HepG2 (cell line): ENCODE measurements around the gene SULT4A1. TPM values are rescaled to one million over a fixed set of nuclear protein-coding genes. Genes with fewer than 3 reads are reported as not detected.

Source experiments
- polyA plus RNA-seq, 8 experiments: library from polyadenylated mRNA; depleted of rRNA in 3 of 8; stranded (reverse) in 7 of 8; unstranded in 1 of 8; fragments of >200 nt; fragmentation: Illumina TruSeq in 4 of 8; extraction: Trizol in 4 of 8; gene quantifications; 2 replicates each; pipeline versions ENCODE4 v1.2.1 to v1.2.3, GENCODE V29; 2011 to 2016; ENCODE audit warnings: low read depth in 4 of 8, missing spikeins in 1 of 8, mixed read lengths in 1 of 8; ENCODE audit not compliant: insufficient read depth in 1 of 8
- small RNA-seq, 3 experiments: library from RNA; depleted of rRNA; stranded (forward); fragments of <200 nt; gene quantifications; one replicate each; pipeline ENCODE3, GENCODE V24; 2012; ENCODE audit warnings: low read depth in 2 of 3, low replicate concordance in 1 of 3; ENCODE audit not compliant: insufficient read length in 3 of 3, insufficient read depth in 2 of 3
- total RNA-seq, 5 experiments: library from RNA; depleted of rRNA; stranded (reverse); fragments of >200 nt; fragmentation: Illumina TruSeq; extraction: Trizol; gene quantifications; 2 replicates each; pipeline ENCODE4 v1.2.3, GENCODE V29; 2016; ENCODE audit warnings: low read depth in 1 of 5

SULT4A1 gene
- total and polyA plus RNA-seq, 2 of the 13 experiments (the other 11 are each of a cell fraction or from before 2014, with no cell fraction given): not detected

Small RNA genes within 50 kb of the gene (small RNA-seq; reads per million reads assigned to genes)
- gene HMGN2P9: 0 reads per million in 3 experiments

Other genes starting within 250 kb of the SULT4A1 start
- gene EFCAB6, start 50.2 kb downstream of the SULT4A1 start, total RNA-seq (2016; rRNA removed; fragmentation: Illumina TruSeq; extraction: Trizol): not detected in 2 replicates
- gene EFCAB6, start 50.2 kb downstream of the SULT4A1 start, polyA plus RNA-seq (2011; rRNA removed): not detected in 2 replicates
- not detected in 2 replicates for gene PNPLA5, start 29.5 kb upstream of the SULT4A1 start, total RNA-seq (2016; rRNA removed; fragmentation: Illumina TruSeq; extraction: Trizol)
- gene PNPLA5, start 29.5 kb upstream of the SULT4A1 start, polyA plus RNA-seq (2011; rRNA removed): not detected in 2 replicates
- 13.7 and 16.9 TPM in 2 replicates for gene PNPLA3, start 61.3 kb upstream of the SULT4A1 start, total RNA-seq (2016; rRNA removed; fragmentation: Illumina TruSeq; extraction: Trizol)
- 19.8 and 24.1 TPM in 2 replicates for gene PNPLA3, start 61.3 kb upstream of the SULT4A1 start, polyA plus RNA-seq (2011; rRNA removed)
- 63.4 and 95.8 TPM in 2 replicates for gene SAMM50, start 92.9 kb upstream of the SULT4A1 start, total RNA-seq (2016; rRNA removed; fragmentation: Illumina TruSeq; extraction: Trizol)
- gene SAMM50, start 92.9 kb upstream of the SULT4A1 start, polyA plus RNA-seq (2011; rRNA removed): 26.2 and 34.7 TPM in 2 replicates
- gene PARVB, start 161.8 kb upstream of the SULT4A1 start, total RNA-seq (2016; rRNA removed; fragmentation: Illumina TruSeq; extraction: Trizol): 0.15 TPM in 1 of 2 replicates, not detected in the other
- 0.11 and 0.18 TPM in 2 replicates for gene PARVB, start 161.8 kb upstream of the SULT4A1 start, polyA plus RNA-seq (2011; rRNA removed)